DND-41 (cell line): Measurements from ENCODE around the gene XPA.

Source experiments
- ATAC-seq: fragments of 200-7000 bp; cut with Tn5 transposase; 3 replicates; pipeline ENCODE4 v1.9.1; 2021; ENCODE audit warnings: low read depth; ENCODE audit not compliant: insufficient read depth
- DNase-seq: peaks from one replicate; pipeline ENCODE4 v3.0.0-alpha.2; 2020
- H2AFZ ChIP-seq: 2 replicates; pipeline ENCODE4 v1.6.0; 2012; ENCODE audit warnings: low read depth, low read length
- H3K27ac ChIP-seq: 2 replicates; pipeline ENCODE4 v1.5.1; 2012; ENCODE audit warnings: low read length, inconsistent platforms
- H3K27me3 ChIP-seq: fragments of 200-600 bp; sonication (generic); 2 replicates; pipeline ENCODE4 v1.6.0; 2012; ENCODE audit warnings: low read length, mild to moderate bottlenecking, inconsistent platforms; ENCODE audit not compliant: insufficient read depth, poor library complexity
- H3K36me3 ChIP-seq: 2 replicates; pipeline ENCODE4 v1.5.1; 2012; ENCODE audit warnings: low read length, inconsistent platforms; ENCODE audit not compliant: insufficient read depth
- H3K4me1 ChIP-seq: 2 replicates; pipeline ENCODE4 v1.5.1; 2012; ENCODE audit warnings: mild to moderate bottlenecking, low read length; ENCODE audit not compliant: insufficient read depth
- H3K4me2 ChIP-seq: 2 replicates; pipeline ENCODE4 v1.6.0; 2012; ENCODE audit warnings: mild to moderate bottlenecking, moderate library complexity, low read length, inconsistent platforms; ENCODE audit not compliant: insufficient read depth
- H3K4me3 ChIP-seq, 2 experiments: fragments of 200-600 bp in 1 of 2; shearing (Covaris generic) in 1 of 2; 2 replicates each; pipeline ENCODE4 v1.5.1; 2012 to 2016; ENCODE audit warnings: inconsistent platforms in 2 of 2, low read length in 2 of 2, mild to moderate bottlenecking in 2 of 2, low read depth in 1 of 2, moderate library complexity in 1 of 2
- H3K79me2 ChIP-seq: 2 replicates; pipeline ENCODE4 v1.6.0; 2012; ENCODE audit warnings: low read length, inconsistent platforms; ENCODE audit not compliant: insufficient read depth
- H3K9ac ChIP-seq: 2 replicates; pipeline ENCODE4 v1.6.0; 2012; ENCODE audit warnings: low read depth, mild to moderate bottlenecking, inconsistent platforms, low read length, moderate library complexity
- H3K9me3 ChIP-seq: 2 replicates; pipeline ENCODE4 v1.5.1; 2012; ENCODE audit warnings: low read length, moderate library complexity, mild to moderate bottlenecking, inconsistent platforms; ENCODE audit not compliant: insufficient read depth, severe bottlenecking
- H4K20me1 ChIP-seq: 2 replicates; pipeline ENCODE4 v1.6.0; 2012; ENCODE audit warnings: low read length; ENCODE audit not compliant: insufficient read depth
- CTCF ChIP-seq: IDR thresholded peaks from 2 replicates; pipeline ENCODE4 v1.5.1; 2012; ENCODE audit warnings: borderline replicate concordance, low read length, moderate library complexity, mild to moderate bottlenecking; ENCODE audit not compliant: poor library complexity, severe bottlenecking; ENCODE audit errors: extremely low read depth
- EZH2 ChIP-seq: IDR thresholded peaks from 3 replicates; pipeline ENCODE4 v1.6.1; 2012; ENCODE audit warnings: borderline replicate concordance, low read depth, mild to moderate bottlenecking, moderate library complexity, low read length, inconsistent platforms; ENCODE audit not compliant: severe bottlenecking

The XPA gene

DNA sequence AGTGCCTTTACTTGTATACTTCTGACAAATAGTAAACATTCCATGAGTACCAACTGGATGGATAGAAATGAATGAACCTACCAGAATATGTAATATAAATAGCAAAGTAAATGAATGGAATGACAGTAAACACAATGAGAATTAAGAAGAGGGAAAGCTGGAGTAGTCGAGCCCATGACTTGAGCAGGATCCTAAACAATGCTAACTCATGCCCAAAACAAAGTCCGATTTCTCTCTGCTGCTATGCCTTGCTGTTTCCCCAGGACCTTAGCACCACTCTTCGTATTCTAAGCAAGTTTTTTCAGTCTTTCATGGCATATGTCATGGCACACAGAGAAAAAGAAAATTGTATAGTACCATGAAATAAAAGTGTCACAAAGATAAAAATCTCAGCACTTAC, 1.8 kb downstream of the XPA start:
- H3K79me2 ChIP-seq: peaks cover 37% of the 10 kb centered on the region
- H3K9me3 ChIP-seq: no peaks in the 10 kb centered on the region
- peaks cover 4% of the 10 kb centered on the region; the same call in 1 of the 2 replicates for H4K20me1 ChIP-seq
- peak overlapping the region; percentile 80 for H3K4me2 ChIP-seq
- 0 out of 2 replicates have a peak overlapping the region, but pooled peaks have one; percentile 76 for H3K9ac ChIP-seq
- H3K4me1 ChIP-seq: peaks cover 36% of the 10 kb centered on the region
- ATAC-seq (no peak), DNase-seq (no peak)
- H3K4me3 ChIP-seq: peak overlapping the region in 1 of 2 experiments; percentile 86; a peak in 2 of 4 replicates
- H3K27ac ChIP-seq: no peak overlapping the region
- no peak overlapping the region for H2AFZ ChIP-seq
- H3K36me3 ChIP-seq: peaks cover 20% of the 10 kb centered on the region
- H3K27me3 ChIP-seq: no peaks in the 10 kb centered on the region
- no peak for TF ChIP-seq EZH2
- TF ChIP-seq CTCF: no peak

DNA sequence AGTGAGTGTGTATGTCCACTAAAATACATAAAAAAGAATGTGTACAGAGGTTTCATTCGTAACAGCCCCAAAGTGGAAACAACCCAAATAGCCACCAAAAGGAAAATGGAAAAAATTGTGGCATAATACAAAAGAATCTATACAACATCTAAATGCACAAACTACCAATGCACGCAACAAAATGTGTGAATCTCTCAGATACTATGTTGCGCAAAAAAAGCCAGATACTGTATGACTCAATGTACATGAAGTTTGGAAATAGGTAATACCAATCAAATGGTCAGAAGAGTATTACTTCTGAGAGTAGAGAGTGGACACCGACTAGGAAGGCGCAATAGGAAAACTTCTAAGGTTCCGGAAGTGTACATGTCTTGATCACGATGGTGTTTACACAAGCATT, 2.4 kb downstream of the XPA start:
- no peak for DNase-seq
- ATAC-seq: no peak

DNA sequence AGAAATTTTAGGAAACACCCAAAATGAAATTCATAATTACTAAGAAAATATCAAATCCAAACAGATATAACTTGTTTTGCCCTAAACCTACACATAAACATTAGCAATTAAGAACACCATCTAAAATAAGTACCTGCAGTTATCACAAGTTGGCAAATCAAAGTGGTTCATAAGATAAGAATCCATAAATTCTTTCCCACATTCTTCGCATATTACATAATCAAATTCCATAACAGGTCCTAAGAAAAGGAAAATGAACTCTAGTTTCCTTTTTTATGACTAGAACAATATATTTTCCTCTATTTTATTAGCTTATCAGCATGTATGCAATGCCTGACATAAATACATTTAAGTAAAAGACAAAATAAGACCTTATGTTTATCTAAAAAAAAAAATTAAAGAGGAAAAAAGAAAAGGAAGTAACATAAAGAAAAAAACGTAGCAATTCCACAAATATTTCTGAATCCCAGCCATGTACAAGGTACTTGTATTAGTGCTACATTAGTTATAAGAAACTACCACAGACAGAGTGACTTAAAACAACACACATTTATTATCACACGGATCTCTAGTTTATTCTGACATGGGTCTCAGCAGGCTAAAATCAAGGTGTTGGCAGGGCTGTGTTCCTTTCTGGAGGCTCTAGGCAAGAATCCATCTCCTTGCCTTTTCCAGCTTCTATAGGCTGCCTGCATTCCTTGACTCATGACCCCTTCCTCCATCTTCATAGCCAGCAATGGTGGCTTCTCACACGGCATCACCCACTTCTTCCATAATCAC, 7.5 kb downstream of the XPA start:
- DNase-seq (no peak), ATAC-seq (no peak)
- Histone ChIP-seq H3K9me3 (no peaks in the 10 kb centered on the region), H3K27me3 (no peaks in the 10 kb centered on the region), H3K36me3 (peaks cover 55% of the 10 kb centered on the region), H4K20me1 (peaks cover 5% of the 10 kb centered on the region; the same call in 1 of the 2 replicates), H3K4me1 (peaks cover 6% of the 10 kb centered on the region; the same call in 1 of the 2 replicates), H3K79me2 (peaks cover 8% of the 10 kb centered on the region), H3K4me2 (no peak overlapping the region), H3K4me3 (no peak overlapping the region), H3K9ac (no peak overlapping the region), H3K27ac (no peak overlapping the region), H2AFZ (no peak overlapping the region)
- TF ChIP-seq CTCF (no peak), EZH2 (no peak)

More for the DNA sequence above, 2.4 kb downstream of the XPA start:
- Histone ChIP-seq H3K4me1 (peaks cover 36% of the 10 kb centered on the region), H3K27me3 (no peaks in the 10 kb centered on the region), H3K4me3 (peak overlapping the region in 1 of 2 experiments; percentile 86; a peak in 2 of 4 replicates), H3K9me3 (no peaks in the 10 kb centered on the region), H4K20me1 (peaks cover 4% of the 10 kb centered on the region; the same call in 1 of the 2 replicates), H3K4me2 (peak overlapping the region; percentile 80), H3K9ac (no peak overlapping the region), H3K79me2 (peaks cover 37% of the 10 kb centered on the region), H2AFZ (no peak overlapping the region), H3K36me3 (peaks cover 24% of the 10 kb centered on the region), H3K27ac (no peak overlapping the region)
- no peak for TF ChIP-seq EZH2
- TF ChIP-seq CTCF: no peak
